Smooth muscle cell (in vitro differentiated cells): ENCODE data around the gene GSC2. TPM values are rescaled to one million over a fixed set of nuclear protein-coding genes. Genes with fewer than 3 reads are reported as not detected.

ENCODE experiments used
- DNase-seq: peaks from one replicate; lab custom pipeline; 2025; ENCODE audit not compliant: unreplicated experiment; lab: John Stamatoyannopoulos, UW
- H2AFZ ChIP-seq: fragments of 200-600 bp; sonication (generic); 2 replicates; pipeline ENCODE4 v1.6.0; 2016; ENCODE audit warnings: antibody characterized with exemption, low read depth, mild to moderate bottlenecking
- H3F3A ChIP-seq: fragments of 200-600 bp; sonication (generic); 2 replicates; pipeline ENCODE4 v1.6.0; 2017; ENCODE audit warnings: antibody characterized with exemption, low read depth
- H3K27ac ChIP-seq: fragments of 200-600 bp; sonication (generic); 2 replicates; pipeline ENCODE4 v1.5.1; 2016; ENCODE audit warnings: low read depth, mild to moderate bottlenecking
- H3K27me3 ChIP-seq: fragments of 200-600 bp; sonication (generic); 2 replicates; pipeline ENCODE4 v1.6.1; 2016; ENCODE audit warnings: low read depth, mild to moderate bottlenecking
- H3K36me3 ChIP-seq: fragments of 200-600 bp; sonication (generic); 2 replicates; pipeline ENCODE4 v1.5.1; 2016; ENCODE audit warnings: low read depth
- H3K4me1 ChIP-seq: fragments of 200-600 bp; sonication (generic); 2 replicates; pipeline ENCODE4 v1.5.1; 2016; ENCODE audit warnings: low read depth
- H3K4me2 ChIP-seq: fragments of 200-600 bp; sonication (generic); 2 replicates; pipeline ENCODE4 v1.6.0; 2016; ENCODE audit warnings: mild to moderate bottlenecking
- H3K4me3 ChIP-seq: fragments of 200-600 bp; sonication (generic); 2 replicates; pipeline ENCODE4 v1.5.1; 2016; ENCODE audit warnings: mild to moderate bottlenecking
- H3K79me2 ChIP-seq: fragments of 200-600 bp; sonication (generic); 2 replicates; pipeline ENCODE4 v1.6.0; 2016; ENCODE audit warnings: low read depth, mild to moderate bottlenecking
- H3K9ac ChIP-seq: fragments of 200-600 bp; sonication (generic); 2 replicates; pipeline ENCODE4 v1.6.0; 2016; ENCODE audit warnings: low read depth
- H3K9me3 ChIP-seq: fragments of 200-600 bp; sonication (generic); replicated peaks from 2 replicates; pipeline ENCODE4 v1.5.1; 2016; ENCODE audit warnings: low read depth
- H4K20me1 ChIP-seq: fragments of 200-600 bp; sonication (generic); 2 replicates; pipeline ENCODE4 v1.6.0; 2016; ENCODE audit warnings: low read depth
- CTCF ChIP-seq: fragments of 200-600 bp; sonication (generic); IDR thresholded peaks from 2 replicates; pipeline ENCODE4 v1.5.1; 2017; ENCODE audit warnings: borderline replicate concordance, mild to moderate bottlenecking, antibody characterized with exemption; ENCODE audit not compliant: insufficient read depth, poor library complexity, severe bottlenecking
- WGBS: methylation state at CpG from one replicate; pipeline ENCODE4 v1.1.7; 2016; ENCODE audit warnings: low lambda C conversion rate; 5-methylcytosine and 5-hydroxymethylcytosine counted together
- polyA plus RNA-seq: library from polyadenylated mRNA; unstranded; fragments of >200 nt; fragmentation: Nextera tagmentation; extraction: Ambion mirVana; gene quantifications from 2 replicates; pipeline ENCODE4 v1.2.1, GENCODE V29; 2016
- total RNA-seq: library from RNA; depleted of rRNA; stranded (reverse); fragments of >200 nt; gene quantifications from 2 replicates; pipeline ENCODE4 v1.2.3, GENCODE V29; 2014

The GSC2 gene
- total and polyA plus RNA-seq, 2 experiments from 2014 or later, result not detected

DNA sequence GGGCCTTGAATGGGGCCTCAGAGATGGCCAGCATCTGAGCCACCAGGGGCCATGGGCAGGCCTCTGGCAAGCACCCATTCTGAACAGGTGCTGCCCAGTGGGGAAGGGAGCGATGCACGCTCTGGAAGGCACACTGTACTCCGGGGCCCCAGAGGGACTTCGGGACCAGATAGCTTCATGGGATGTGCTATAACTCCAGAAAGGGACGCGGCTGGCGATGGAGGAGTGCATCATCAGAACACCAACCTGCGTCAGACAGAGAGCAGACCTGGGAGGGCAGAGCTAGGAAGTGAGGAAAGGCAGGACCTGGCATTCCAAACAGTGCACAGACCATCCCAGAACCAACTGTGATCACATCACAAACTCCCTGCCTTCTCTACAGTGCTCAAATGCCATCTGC, 44.6 kb downstream of the GSC2 start:
- H3F3A ChIP-seq, result no peaks in the 10 kb centered on the region
- H3K4me1 ChIP-seq, result peaks cover 2% of the 10 kb centered on the region
- TF ChIP-seq CTCF, result no peak
- peaks cover 97% of the 10 kb centered on the region for H4K20me1 ChIP-seq
- no peak for DNase-seq
- peaks cover 86% of the 10 kb centered on the region for H3K79me2 ChIP-seq
- WGBS, result 99% methylated on average over 8 of the region's 8 CpGs
- H3K27me3 ChIP-seq, result no peaks in the 10 kb centered on the region
- no peak overlapping the region for H3K27ac ChIP-seq
- H3K4me3 ChIP-seq, result no peak overlapping the region
- H3K9me3 ChIP-seq, result no peaks in the 10 kb centered on the region
- H3K9ac ChIP-seq, result no peak overlapping the region
- H3K36me3 ChIP-seq, result no peaks in the 10 kb centered on the region
- no peak overlapping the region for H3K4me2 ChIP-seq
- no peak overlapping the region for H2AFZ ChIP-seq

- no peaks in the 10 kb centered on the region for H3K27me3 ChIP-seq
- H3K9ac ChIP-seq, result no peak overlapping the region
- peaks cover 86% of the 10 kb centered on the region for H3K79me2 ChIP-seq
- H3K4me1 ChIP-seq, result no peaks in the 10 kb centered on the region
- no peak for TF ChIP-seq CTCF
- peaks cover 97% of the 10 kb centered on the region for H4K20me1 ChIP-seq
- H3K4me2 ChIP-seq, result no peak overlapping the region
- H3K9me3 ChIP-seq, result no peaks in the 10 kb centered on the region
- WGBS, result 80% methylated on average over 5 of the region's 5 CpGs
- no peak overlapping the region for H3K27ac ChIP-seq
- no peaks in the 10 kb centered on the region for H3F3A ChIP-seq
- DNase-seq, result no peak
- H3K4me3 ChIP-seq, result no peak overlapping the region
- no peaks in the 10 kb centered on the region for H3K36me3 ChIP-seq
- no peak overlapping the region for H2AFZ ChIP-seq
Measured at GRCh38 chr22:19103880-19104821, 45.9 kb downstream of the GSC2 start.

DNA sequence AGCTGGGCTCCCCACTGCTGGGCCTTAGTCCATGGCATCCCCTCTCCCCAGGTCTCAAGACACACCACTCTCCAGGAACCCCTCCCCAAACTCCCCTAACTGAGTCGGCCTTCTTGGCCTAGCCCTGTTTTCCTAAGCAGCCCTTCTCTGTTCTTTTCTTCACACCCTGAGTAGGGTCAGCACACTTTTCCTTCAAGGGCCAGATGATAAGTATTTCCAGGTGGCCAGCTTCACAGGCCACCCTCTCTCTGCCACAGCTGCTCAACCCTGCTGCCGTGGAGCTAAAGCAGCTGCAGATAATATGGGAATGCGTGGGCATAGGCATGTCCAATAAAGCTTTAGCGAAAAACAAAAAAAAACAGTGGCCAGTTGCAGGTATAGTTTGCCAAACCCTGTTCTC, 51.9 kb downstream of the GSC2 start:
- no peak for TF ChIP-seq CTCF
- 78% methylated on average over 4 of the region's 4 CpGs for WGBS
- Histone ChIP-seq H3K36me3 (no peaks in the 10 kb centered on the region), H3K79me2 (peaks cover 57% of the 10 kb centered on the region), H3K27ac (no peak overlapping the region), H3K4me2 (no peak overlapping the region), H3K9me3 (no peaks in the 10 kb centered on the region), H2AFZ (no peak overlapping the region), H3K4me1 (no peaks in the 10 kb centered on the region), H3K9ac (no peak overlapping the region), H3F3A (no peaks in the 10 kb centered on the region), H3K27me3 (no peaks in the 10 kb centered on the region), H3K4me3 (no peak overlapping the region), H4K20me1 (peaks cover 86% of the 10 kb centered on the region)
- DNase-seq, result no peak
